ENCODE results near the gene UNC13A. TPM values are rescaled to one million over a fixed set of nuclear protein-coding genes. Genes with fewer than 3 reads are reported as not detected.
A peak's percentile ranks its signal among the peaks of the same experiment; 100 is the strongest.

The UNC13A gene
- total RNA-seq, 1 experiment from 2014 or later: 22.2 TPM

GRCh38 chr19:17582613-17583012 lies 105.5 kb downstream of the UNC13A start:
- WGBS (ENCODE audit: extremely low coverage, insufficient read length, low lambda C conversion rate): no CpG with 5 or more reads among the region's 8 CpGs
- Histone ChIP-seq H3K18ac (ENCODE audit: insufficient read length, low read depth, low read length) (no peak overlapping the region), H4K8ac (replicated peaks; ENCODE audit: insufficient read length, low read depth, low read length) (no peak overlapping the region), H4K5ac (ENCODE audit: insufficient read length, low read depth, low read length) (no peak overlapping the region), H3K14ac (ENCODE audit: insufficient read depth, low read length) (no peak overlapping the region), H2BK5ac (ENCODE audit: insufficient read length, low read length) (no peak overlapping the region), H2AK5ac (ENCODE audit: insufficient read length, low read length) (no peak overlapping the region), H3K9me3 (ENCODE audit: control insufficient read depth, low read depth, low read length) (no peaks in the 10 kb centered on the region), H2BK12ac (ENCODE audit: insufficient read length, low read depth, low read length) (no peak overlapping the region), H3K4ac (ENCODE audit: low read depth, low read length) (no peak overlapping the region), H2AFZ (ENCODE audit: low read length) (no peak overlapping the region), H3K27ac (ENCODE audit: insufficient read length, low read depth, low read length) (no peak overlapping the region), H3K4me2 (ENCODE audit: insufficient read depth, insufficient read length, low read length) (no peak overlapping the region), H3K79me1 (ENCODE audit: insufficient read depth, low read depth, low read length, poor library complexity, severe bottlenecking) (no peaks in the 10 kb centered on the region), H2BK20ac (ENCODE audit: low read depth, low read length, poor library complexity, severe bottlenecking) (no peak overlapping the region), H3K23ac (ENCODE audit: insufficient read length, low read depth, low read length) (no peak overlapping the region), H3K79me2 (ENCODE audit: insufficient read depth, low read length) (no peaks in the 10 kb centered on the region), H3K27me3 (ENCODE audit: insufficient read depth, low read length) (no peaks in the 10 kb centered on the region), H4K20me1 (ENCODE audit: control insufficient read depth, insufficient read depth, insufficient read length) (no peaks in the 10 kb centered on the region), H3K4me1 (ENCODE audit: insufficient read depth, low read length) (no peaks in the 10 kb centered on the region; the same call in 1 of the 2 replicates), H3K56ac (ENCODE audit: insufficient read length, low read depth, low read length) (no peak overlapping the region), H3K23me2 (ENCODE audit: insufficient read length, low read depth, low read length, poor library complexity, severe bottlenecking) (no peaks in the 10 kb centered on the region), H3K9ac (ENCODE audit: extremely low read depth, insufficient read length, low read length) (no peak overlapping the region), H3T11ph (ENCODE audit: low read length) (no peak overlapping the region), H2BK120ac (ENCODE audit: low read depth, low read length, poor library complexity, severe bottlenecking) (no peak overlapping the region), H4K91ac (ENCODE audit: insufficient read length, low read depth, low read length) (no peak overlapping the region), H2BK15ac (ENCODE audit: low read depth, low read length) (no peak overlapping the region)
- no peaks in the 10 kb centered on the region for H3K27me3 Mint-ChIP-seq (ENCODE audit: low read depth)
- peaks cover 14 to 38% (median 32%) of the 10 kb centered on the region in 3 experiments for H3K36me3 Mint-ChIP-seq (ENCODE audit: insufficient read depth in 1 of 3, low read depth in 3 of 3)
- peaks cover 21 to 39% of the 10 kb centered on the region in 2 experiments for H3K4me1 Mint-ChIP-seq
- H3K27ac Mint-ChIP-seq: no peak overlapping the region
- DNase-seq: no peak
- H3K4me3 Mint-ChIP-seq: no peak overlapping the region
- TF ChIP-seq, protein P1, sequence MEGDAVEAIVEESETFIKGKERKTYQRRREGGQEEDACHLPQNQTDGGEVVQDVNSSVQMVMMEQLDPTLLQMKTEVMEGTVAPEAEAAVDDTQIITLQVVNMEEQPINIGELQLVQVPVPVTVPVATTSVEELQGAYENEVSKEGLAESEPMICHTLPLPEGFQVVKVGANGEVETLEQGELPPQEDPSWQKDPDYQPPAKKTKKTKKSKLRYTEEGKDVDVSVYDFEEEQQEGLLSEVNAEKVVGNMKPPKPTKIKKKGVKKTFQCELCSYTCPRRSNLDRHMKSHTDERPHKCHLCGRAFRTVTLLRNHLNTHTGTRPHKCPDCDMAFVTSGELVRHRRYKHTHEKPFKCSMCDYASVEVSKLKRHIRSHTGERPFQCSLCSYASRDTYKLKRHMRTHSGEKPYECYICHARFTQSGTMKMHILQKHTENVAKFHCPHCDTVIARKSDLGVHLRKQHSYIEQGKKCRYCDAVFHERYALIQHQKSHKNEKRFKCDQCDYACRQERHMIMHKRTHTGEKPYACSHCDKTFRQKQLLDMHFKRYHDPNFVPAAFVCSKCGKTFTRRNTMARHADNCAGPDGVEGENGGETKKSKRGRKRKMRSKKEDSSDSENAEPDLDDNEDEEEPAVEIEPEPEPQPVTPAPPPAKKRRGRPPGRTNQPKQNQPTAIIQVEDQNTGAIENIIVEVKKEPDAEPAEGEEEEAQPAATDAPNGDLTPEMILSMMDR (conservative IDR thresholded peaks at IDR 0.05): peak; percentile 30; the same call in 2 of the 3 replicates
- H3K9me3 Mint-ChIP-seq: no peaks in the 10 kb centered on the region; a peak in 1 of 5 replicates

All from H9 (cell line).